OCI-LY7 (cell line): ENCODE measurements around the gene ELP4. TPM values are rescaled to one million over a fixed set of nuclear protein-coding genes. Genes with fewer than 3 reads are reported as not detected.

Experiments used
- BruUV-seq: library from RNA; stranded (reverse); fragments of 400-500 nt; replicated peaks from 2 replicates; lab custom pipeline; 2021; lab: Mats Ljungman, UMichigan
- CTCF ChIA-PET: fragments of 300-600 bp; sonication (Branson Sonifier 250); formaldehyde crosslinking; loops from one replicate; lab custom pipeline; 2022; ENCODE audit warnings: antibody characterized with exemption; ENCODE audit not compliant: unreplicated experiment; lab: Charles Lee
- POLR2A ChIA-PET: fragments of 300-600 bp; sonication (Branson Sonifier 250); formaldehyde crosslinking; loops from one replicate; lab custom pipeline; 2022; ENCODE audit warnings: antibody characterized with exemption; lab: Charles Lee
- DNase-seq: peaks from one replicate; pipeline ENCODE4 v3.0.0-alpha.2; 2015; ENCODE audit warnings: low spot score
- H2AFZ ChIP-seq: fragments of 200-600 bp; sonication (generic), shearing (Covaris generic); 2 replicates; pipeline ENCODE4 v1.6.1; 2014; ENCODE audit warnings: mild to moderate bottlenecking, antibody characterized with exemption, low read length, moderate library complexity
- H3K27ac ChIP-seq: fragments of 200-600 bp; sonication (generic); 2 replicates; pipeline ENCODE4 v1.5.1; 2014; ENCODE audit warnings: mixed run types, low read depth, mild to moderate bottlenecking, moderate library complexity, low read length, inconsistent platforms; ENCODE audit not compliant: poor library complexity, severe bottlenecking
- H3K36me3 ChIP-seq: fragments of 200-600 bp; sonication (generic); 2 replicates; pipeline ENCODE4 v1.6.1; 2014; ENCODE audit warnings: mild to moderate bottlenecking, antibody characterized with exemption, low read length, moderate library complexity, mixed read lengths; ENCODE audit not compliant: insufficient read depth
- H3K4me1 ChIP-seq: fragments of 200-600 bp; sonication (generic); 2 replicates; pipeline ENCODE4 v1.5.1; 2014; ENCODE audit warnings: mild to moderate bottlenecking, low read length; ENCODE audit not compliant: insufficient read depth, poor library complexity, severe bottlenecking
- H3K4me2 ChIP-seq: fragments of 200-600 bp; sonication (generic); 2 replicates; pipeline ENCODE4 v1.6.1; 2014; ENCODE audit warnings: mild to moderate bottlenecking, low read length
- H3K4me3 ChIP-seq: fragments of 200-600 bp; sonication (generic); 2 replicates; pipeline ENCODE4 v1.5.1; 2014; ENCODE audit warnings: mild to moderate bottlenecking, low read depth, low read length; ENCODE audit not compliant: poor library complexity, severe bottlenecking
- H3K79me2 ChIP-seq: fragments of 200-600 bp; sonication (generic); 2 replicates; pipeline ENCODE4 v1.6.1; 2016; ENCODE audit warnings: low read depth, mild to moderate bottlenecking, low read length, moderate library complexity, mixed read lengths; ENCODE audit not compliant: insufficient read depth
- H3K9me2 ChIP-seq: fragments of 200-600 bp; sonication (generic); 2 replicates; pipeline ENCODE4 v1.6.1; 2016; ENCODE audit warnings: mild to moderate bottlenecking, low read length, mixed read lengths; ENCODE audit not compliant: insufficient read depth
- H3K9me3 ChIP-seq: fragments of 200-600 bp; sonication (generic); 2 replicates; pipeline ENCODE4 v1.6.1; 2014; ENCODE audit warnings: mild to moderate bottlenecking, mixed run types, low read length, mixed read lengths
- H4K20me1 ChIP-seq: fragments of 200-600 bp; sonication (generic); 2 replicates; pipeline ENCODE4 v1.6.1; 2014; ENCODE audit warnings: mild to moderate bottlenecking, antibody characterized with exemption, low read length, moderate library complexity, mixed read lengths; ENCODE audit not compliant: insufficient read depth
- EZH2phosphoT487 ChIP-seq: fragments of 200-600 bp; sonication (generic); IDR thresholded peaks from 2 replicates; pipeline ENCODE4 v1.6.1; 2018; ENCODE audit warnings: low read depth, borderline replicate concordance, mild to moderate bottlenecking, mixed run types, antibody characterized with exemption, low read length, moderate library complexity, mixed read lengths
- intact Hi-C: fragments of 100-400 bp; cut with micrococcal nuclease; formaldehyde crosslinking; loops from one replicate; pipeline ENCODE4 v1.10.0; 2022; ENCODE audit not compliant: unreplicated experiment
- total RNA-seq, 2 experiments: library from RNA; depleted of rRNA in 1 of 2; stranded (reverse); fragments of >200 nt in 1 of 2; shearing (Covaris generic) in 1 of 2; gene quantifications; 2 replicates each; pipeline ENCODE4 v1.2.3, GENCODE V29; 2014 to 2022
- TF ChIP-seq, protein P1 (sequence below): fragments of 200-600 bp; sonication (generic); conservative IDR thresholded peaks from 2 replicates; pipeline ENCODE4 v1.5.1; 2014; ENCODE audit warnings: mild to moderate bottlenecking, antibody characterized with exemption, low read length, moderate library complexity, mixed read lengths

The ELP4 gene
- total RNA-seq, 2 experiments from 2014 or later, result 27.6 to 32.7 TPM

- no TSS peak for BruUV-seq
- Histone ChIP-seq H3K79me2 (no peaks in the 10 kb centered on the region), H2AFZ (no peak overlapping the region), H3K27ac (no peak overlapping the region), H4K20me1 (no peaks in the 10 kb centered on the region), H3K9me3 (no peaks in the 10 kb centered on the region), H3K4me1 (no peaks in the 10 kb centered on the region), H3K4me2 (no peak overlapping the region), H3K4me3 (no peak overlapping the region), H3K9me2 (no peaks in the 10 kb centered on the region), H3K36me3 (no peaks in the 10 kb centered on the region)
- POLR2A ChIA-PET, result interaction anchor here (0.5 to 1.3 kb wide), 3 partner anchors 21 to 98 kb away, joined by 4 to 7 read pairs (median 5); no protein-coding TSS in a partner anchor
- intact Hi-C loops, result no loop called here
- CTCF ChIA-PET, result no interaction called here
- no peak for TF ChIP-seq EZH2phosphoT487
- TF ChIP-seq, protein P1, sequence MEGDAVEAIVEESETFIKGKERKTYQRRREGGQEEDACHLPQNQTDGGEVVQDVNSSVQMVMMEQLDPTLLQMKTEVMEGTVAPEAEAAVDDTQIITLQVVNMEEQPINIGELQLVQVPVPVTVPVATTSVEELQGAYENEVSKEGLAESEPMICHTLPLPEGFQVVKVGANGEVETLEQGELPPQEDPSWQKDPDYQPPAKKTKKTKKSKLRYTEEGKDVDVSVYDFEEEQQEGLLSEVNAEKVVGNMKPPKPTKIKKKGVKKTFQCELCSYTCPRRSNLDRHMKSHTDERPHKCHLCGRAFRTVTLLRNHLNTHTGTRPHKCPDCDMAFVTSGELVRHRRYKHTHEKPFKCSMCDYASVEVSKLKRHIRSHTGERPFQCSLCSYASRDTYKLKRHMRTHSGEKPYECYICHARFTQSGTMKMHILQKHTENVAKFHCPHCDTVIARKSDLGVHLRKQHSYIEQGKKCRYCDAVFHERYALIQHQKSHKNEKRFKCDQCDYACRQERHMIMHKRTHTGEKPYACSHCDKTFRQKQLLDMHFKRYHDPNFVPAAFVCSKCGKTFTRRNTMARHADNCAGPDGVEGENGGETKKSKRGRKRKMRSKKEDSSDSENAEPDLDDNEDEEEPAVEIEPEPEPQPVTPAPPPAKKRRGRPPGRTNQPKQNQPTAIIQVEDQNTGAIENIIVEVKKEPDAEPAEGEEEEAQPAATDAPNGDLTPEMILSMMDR, result no peak
- DNase-seq, result no peak
Measured at GRCh38 chr11:31763296-31763695, 253.7 kb downstream of the ELP4 start.

GRCh38 chr11:31764261-31764660 is 254.7 kb downstream of the ELP4 start:
- H2AFZ ChIP-seq, result no peak overlapping the region
- H4K20me1 ChIP-seq, result no peaks in the 10 kb centered on the region
- no peak for TF ChIP-seq EZH2phosphoT487
- TF ChIP-seq, protein P1, result no peak
- H3K36me3 ChIP-seq, result no peaks in the 10 kb centered on the region
- POLR2A ChIA-PET, result interaction anchor here (1.3 kb wide), 1 partner anchor 22 kb away, joined by 5 read pairs; no protein-coding TSS in a partner anchor
- H3K4me1 ChIP-seq, result no peaks in the 10 kb centered on the region
- H3K9me3 ChIP-seq, result no peaks in the 10 kb centered on the region
- no peak overlapping the region for H3K27ac ChIP-seq
- DNase-seq, result no peak
- CTCF ChIA-PET, result no interaction called here
- no TSS peak for BruUV-seq
- intact Hi-C loops, result no loop called here
- H3K79me2 ChIP-seq, result no peaks in the 10 kb centered on the region
- H3K9me2 ChIP-seq, result no peaks in the 10 kb centered on the region
- no peak overlapping the region for H3K4me2 ChIP-seq
- no peak overlapping the region for H3K4me3 ChIP-seq

GRCh38 chr11:31764766-31765165 is 255.2 kb downstream of the ELP4 start:
- H3K9me3 ChIP-seq, result no peaks in the 10 kb centered on the region
- H4K20me1 ChIP-seq, result no peaks in the 10 kb centered on the region
- no peak overlapping the region for H2AFZ ChIP-seq
- H3K9me2 ChIP-seq, result no peaks in the 10 kb centered on the region
- no peak for DNase-seq
- H3K4me1 ChIP-seq, result no peaks in the 10 kb centered on the region
- H3K4me2 ChIP-seq, result no peak overlapping the region
- H3K27ac ChIP-seq, result no peak overlapping the region
- H3K79me2 ChIP-seq, result no peaks in the 10 kb centered on the region
- intact Hi-C loops, result no loop called here
- H3K36me3 ChIP-seq, result no peaks in the 10 kb centered on the region
- ChIA-PET CTCF (no interaction called here), POLR2A (no interaction called here)
- BruUV-seq, result no TSS peak
- TF ChIP-seq, protein P1, result no peak
- TF ChIP-seq EZH2phosphoT487, result no peak
- no peak overlapping the region for H3K4me3 ChIP-seq
